ENCODE data around the gene NTM.

NTM gene

DNA sequence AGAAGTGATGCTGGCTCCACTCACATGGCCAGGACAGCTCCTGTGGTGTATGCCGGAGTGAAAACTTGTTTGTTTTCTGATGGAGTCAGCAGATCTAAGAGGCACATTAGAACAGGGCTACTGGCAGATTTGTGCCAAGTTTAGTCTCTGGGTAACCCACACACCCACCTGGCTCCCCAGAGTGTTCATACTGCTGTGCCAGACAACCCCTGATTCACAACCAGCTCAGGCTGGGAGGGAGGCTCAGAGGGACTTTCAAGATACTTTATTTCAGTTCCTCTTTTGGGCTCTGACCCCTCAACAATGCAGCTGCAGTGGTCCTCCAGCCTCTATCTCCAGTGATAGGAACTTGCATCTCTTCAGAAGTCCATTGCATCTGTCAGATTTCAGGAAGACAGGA is 8.5 kb downstream of the NTM start:
- ATAC-seq (ENCODE audit: low read depth) = no peak
- Histone ChIP-seq H3K27ac (ENCODE audit: poor library complexity, severe bottlenecking) (no peak overlapping the region), H3K4me3 (ENCODE audit: severe bottlenecking) (no peak overlapping the region)

DNA sequence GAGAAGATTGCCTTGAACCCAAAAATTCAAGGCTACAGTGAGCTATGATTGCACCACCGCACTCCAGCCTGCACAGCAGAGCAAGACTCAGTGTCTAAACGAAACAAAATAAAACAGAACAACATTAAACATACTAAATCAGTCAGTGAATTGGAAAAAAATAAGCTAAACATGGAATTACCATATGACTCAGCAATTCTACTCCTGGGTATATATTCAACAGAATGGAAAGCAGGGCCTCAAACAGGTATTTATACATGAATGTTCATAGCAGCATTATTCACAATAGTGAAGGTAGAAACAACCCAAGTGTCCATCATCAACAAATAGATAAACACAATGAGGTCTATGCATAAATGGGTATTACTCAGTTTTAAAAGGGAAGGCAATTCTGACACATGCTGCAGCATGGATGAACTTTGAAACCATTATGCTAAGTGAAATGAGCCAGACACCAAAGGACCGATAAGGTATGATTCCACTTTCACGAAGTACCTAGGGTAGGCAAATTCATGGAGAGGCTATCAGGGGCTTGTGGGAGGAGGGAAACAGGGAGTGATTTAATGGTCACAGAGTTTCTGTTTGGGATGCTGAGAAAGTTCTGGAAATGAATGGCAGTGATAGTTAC is 15.5 kb downstream of the NTM start:
- DNase-seq (ENCODE audit: low spot score) (no peak), ATAC-seq (ENCODE audit: low read depth) (no peak)

More for the DNA sequence above, 8.5 kb downstream of the NTM start:
- Histone ChIP-seq H3K36me3 (ENCODE audit: low read depth) (no peaks in the 10 kb centered on the region), H3K27me3 (ENCODE audit: insufficient read depth, poor library complexity, severe bottlenecking) (peaks cover 29% of the 10 kb centered on the region), H3K9me3 (ENCODE audit: severe bottlenecking) (no peaks in the 10 kb centered on the region), H3K4me1 (ENCODE audit: insufficient read depth, poor library complexity, severe bottlenecking) (no peaks in the 10 kb centered on the region)
- TF ChIP-seq, protein P1, sequence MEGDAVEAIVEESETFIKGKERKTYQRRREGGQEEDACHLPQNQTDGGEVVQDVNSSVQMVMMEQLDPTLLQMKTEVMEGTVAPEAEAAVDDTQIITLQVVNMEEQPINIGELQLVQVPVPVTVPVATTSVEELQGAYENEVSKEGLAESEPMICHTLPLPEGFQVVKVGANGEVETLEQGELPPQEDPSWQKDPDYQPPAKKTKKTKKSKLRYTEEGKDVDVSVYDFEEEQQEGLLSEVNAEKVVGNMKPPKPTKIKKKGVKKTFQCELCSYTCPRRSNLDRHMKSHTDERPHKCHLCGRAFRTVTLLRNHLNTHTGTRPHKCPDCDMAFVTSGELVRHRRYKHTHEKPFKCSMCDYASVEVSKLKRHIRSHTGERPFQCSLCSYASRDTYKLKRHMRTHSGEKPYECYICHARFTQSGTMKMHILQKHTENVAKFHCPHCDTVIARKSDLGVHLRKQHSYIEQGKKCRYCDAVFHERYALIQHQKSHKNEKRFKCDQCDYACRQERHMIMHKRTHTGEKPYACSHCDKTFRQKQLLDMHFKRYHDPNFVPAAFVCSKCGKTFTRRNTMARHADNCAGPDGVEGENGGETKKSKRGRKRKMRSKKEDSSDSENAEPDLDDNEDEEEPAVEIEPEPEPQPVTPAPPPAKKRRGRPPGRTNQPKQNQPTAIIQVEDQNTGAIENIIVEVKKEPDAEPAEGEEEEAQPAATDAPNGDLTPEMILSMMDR (IDR thresholded peaks at IDR 0.05; ENCODE audit: poor library complexity, severe bottlenecking) = no peak
- DNase-seq (ENCODE audit: low spot score) = no peak

DNA sequence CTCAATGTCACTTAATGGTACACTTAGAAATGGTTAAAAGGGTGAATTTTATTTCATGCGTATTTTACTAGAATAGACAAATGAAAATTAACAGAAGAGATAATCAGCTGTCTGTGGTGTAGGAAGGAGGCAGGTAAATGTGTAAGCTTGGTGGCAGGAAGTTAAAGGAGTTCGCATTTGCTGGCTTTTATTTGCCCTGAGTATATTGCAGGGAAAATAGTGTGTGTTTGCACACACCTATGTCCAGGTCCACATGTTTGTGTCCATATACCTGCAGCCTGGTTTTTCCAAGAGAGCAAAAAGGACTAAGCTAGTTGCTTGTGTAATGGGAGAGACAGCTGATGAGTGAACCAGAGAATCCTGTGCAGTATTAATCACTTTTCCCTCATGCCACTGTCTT is 16.0 kb downstream of the NTM start:
- H3K9me3 ChIP-seq (ENCODE audit: severe bottlenecking) = no peaks in the 10 kb centered on the region
- peaks cover 4% of the 10 kb centered on the region for H3K27me3 ChIP-seq (ENCODE audit: insufficient read depth, poor library complexity, severe bottlenecking)
- H3K4me3 ChIP-seq (ENCODE audit: severe bottlenecking) = no peak overlapping the region
- TF ChIP-seq, protein P1 (IDR thresholded peaks at IDR 0.05; ENCODE audit: poor library complexity, severe bottlenecking) = no peak
- no peaks in the 10 kb centered on the region for H3K36me3 ChIP-seq (ENCODE audit: low read depth)
- DNase-seq (ENCODE audit: low spot score) (no peak), ATAC-seq (ENCODE audit: low read depth) (no peak)
- H3K4me1 ChIP-seq (ENCODE audit: insufficient read depth, poor library complexity, severe bottlenecking) = no peaks in the 10 kb centered on the region
- no peak overlapping the region for H3K27ac ChIP-seq (ENCODE audit: poor library complexity, severe bottlenecking)

More for the DNA sequence above, 15.5 kb downstream of the NTM start:
- no peaks in the 10 kb centered on the region for H3K9me3 ChIP-seq (ENCODE audit: severe bottlenecking)
- TF ChIP-seq, protein P1 (IDR thresholded peaks at IDR 0.05; ENCODE audit: poor library complexity, severe bottlenecking) = no peak
- H3K27me3 ChIP-seq (ENCODE audit: insufficient read depth, poor library complexity, severe bottlenecking) = peaks cover 8% of the 10 kb centered on the region
- H3K27ac ChIP-seq (ENCODE audit: poor library complexity, severe bottlenecking) = no peak overlapping the region
- no peaks in the 10 kb centered on the region for H3K36me3 ChIP-seq (ENCODE audit: low read depth)
- no peaks in the 10 kb centered on the region for H3K4me1 ChIP-seq (ENCODE audit: insufficient read depth, poor library complexity, severe bottlenecking)
- H3K4me3 ChIP-seq (ENCODE audit: severe bottlenecking) = no peak overlapping the region

DNA sequence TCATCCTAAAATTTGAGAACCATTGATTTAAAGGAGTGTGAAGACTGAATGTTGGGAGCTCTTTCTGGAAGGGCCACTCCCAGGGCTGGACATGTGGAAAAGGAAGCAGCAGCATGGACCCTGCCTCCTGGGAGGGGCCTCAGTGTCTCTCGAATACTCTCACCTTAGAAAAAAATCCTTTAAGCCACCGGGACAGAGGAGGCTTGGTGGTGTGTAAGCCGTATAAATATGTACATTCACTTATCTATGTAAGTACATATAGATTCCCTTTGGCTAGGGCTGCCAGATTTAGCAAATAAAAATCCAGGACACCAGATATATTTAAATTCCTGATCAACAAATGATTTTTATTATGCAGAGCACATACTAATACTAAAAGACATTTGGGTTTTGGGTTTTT is 17.6 kb downstream of the NTM start:
- no peak overlapping the region for H3K4me3 ChIP-seq (ENCODE audit: severe bottlenecking)
- DNase-seq (ENCODE audit: low spot score) (no peak), ATAC-seq (ENCODE audit: low read depth) (no peak)
- H3K27me3 ChIP-seq (ENCODE audit: insufficient read depth, poor library complexity, severe bottlenecking) = peaks cover 4% of the 10 kb centered on the region
- no peaks in the 10 kb centered on the region for H3K4me1 ChIP-seq (ENCODE audit: insufficient read depth, poor library complexity, severe bottlenecking)
- no peaks in the 10 kb centered on the region for H3K36me3 ChIP-seq (ENCODE audit: low read depth)
- H3K27ac ChIP-seq (ENCODE audit: poor library complexity, severe bottlenecking) = no peak overlapping the region
- H3K9me3 ChIP-seq (ENCODE audit: severe bottlenecking) = no peaks in the 10 kb centered on the region
- TF ChIP-seq, protein P1 (IDR thresholded peaks at IDR 0.05; ENCODE audit: poor library complexity, severe bottlenecking) = no peak

DNA sequence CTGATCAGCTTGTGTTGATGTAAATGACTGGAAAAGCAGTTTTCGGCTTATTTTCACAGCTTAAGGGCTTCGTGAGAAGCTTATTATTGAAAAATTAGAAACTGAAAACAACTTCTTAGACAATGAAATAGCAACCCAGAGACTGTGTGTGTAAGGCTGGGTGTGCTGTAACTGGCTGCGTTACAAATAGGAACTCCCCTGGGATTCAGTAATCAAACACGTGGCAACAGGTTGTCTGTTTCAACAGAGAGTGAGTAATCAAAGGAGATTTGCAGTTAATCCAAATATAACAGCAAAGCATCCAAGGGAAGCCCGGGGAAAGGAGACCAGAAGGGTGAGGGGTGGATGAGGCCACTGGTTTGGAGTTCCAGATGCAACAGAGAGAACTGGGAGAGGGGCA is 19.2 kb downstream of the NTM start:
- Histone ChIP-seq H3K4me1 (ENCODE audit: insufficient read depth, poor library complexity, severe bottlenecking) (no peaks in the 10 kb centered on the region), H3K36me3 (ENCODE audit: low read depth) (no peaks in the 10 kb centered on the region), H3K4me3 (ENCODE audit: severe bottlenecking) (no peak overlapping the region), H3K27ac (ENCODE audit: poor library complexity, severe bottlenecking) (no peak overlapping the region), H3K9me3 (ENCODE audit: severe bottlenecking) (no peaks in the 10 kb centered on the region), H3K27me3 (ENCODE audit: insufficient read depth, poor library complexity, severe bottlenecking) (peaks cover under 1% of the 10 kb centered on the region)
- TF ChIP-seq, protein P1 (IDR thresholded peaks at IDR 0.05; ENCODE audit: poor library complexity, severe bottlenecking) = no peak
- ATAC-seq (ENCODE audit: low read depth) = peak; percentile 84
- no peak for DNase-seq (ENCODE audit: low spot score)
